Measurements from ENCODE around the gene GAPVD1.
"Not testable (repeated sequence)": the region's sequence is repeated elsewhere in the genome, so short reads cannot be mapped to it uniquely, and the experiment has no call there.

DNA sequence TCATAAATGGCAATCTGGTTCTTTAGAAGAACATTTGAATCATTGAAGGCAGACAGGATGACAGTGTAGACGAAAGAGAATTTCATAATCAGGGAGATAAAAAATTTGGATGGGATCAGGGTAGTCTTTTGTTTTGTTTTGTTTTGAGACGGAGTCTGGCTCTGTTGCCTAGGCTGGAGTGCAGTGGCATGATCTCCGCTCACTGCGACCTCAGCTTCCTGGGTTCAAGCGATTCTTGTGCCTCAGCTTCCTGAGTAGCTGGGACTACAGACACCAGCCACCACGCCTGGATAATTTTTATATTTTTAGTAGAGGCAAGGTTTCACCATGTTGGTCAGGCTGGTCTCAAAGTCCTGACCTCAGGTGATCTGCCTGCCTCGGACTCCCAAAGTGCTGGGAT is 2.4 kb downstream of the GAPVD1 start:
- TF ChIP-seq, protein P1, sequence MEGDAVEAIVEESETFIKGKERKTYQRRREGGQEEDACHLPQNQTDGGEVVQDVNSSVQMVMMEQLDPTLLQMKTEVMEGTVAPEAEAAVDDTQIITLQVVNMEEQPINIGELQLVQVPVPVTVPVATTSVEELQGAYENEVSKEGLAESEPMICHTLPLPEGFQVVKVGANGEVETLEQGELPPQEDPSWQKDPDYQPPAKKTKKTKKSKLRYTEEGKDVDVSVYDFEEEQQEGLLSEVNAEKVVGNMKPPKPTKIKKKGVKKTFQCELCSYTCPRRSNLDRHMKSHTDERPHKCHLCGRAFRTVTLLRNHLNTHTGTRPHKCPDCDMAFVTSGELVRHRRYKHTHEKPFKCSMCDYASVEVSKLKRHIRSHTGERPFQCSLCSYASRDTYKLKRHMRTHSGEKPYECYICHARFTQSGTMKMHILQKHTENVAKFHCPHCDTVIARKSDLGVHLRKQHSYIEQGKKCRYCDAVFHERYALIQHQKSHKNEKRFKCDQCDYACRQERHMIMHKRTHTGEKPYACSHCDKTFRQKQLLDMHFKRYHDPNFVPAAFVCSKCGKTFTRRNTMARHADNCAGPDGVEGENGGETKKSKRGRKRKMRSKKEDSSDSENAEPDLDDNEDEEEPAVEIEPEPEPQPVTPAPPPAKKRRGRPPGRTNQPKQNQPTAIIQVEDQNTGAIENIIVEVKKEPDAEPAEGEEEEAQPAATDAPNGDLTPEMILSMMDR (IDR thresholded peaks at IDR 0.05): not testable (repeated sequence)
- TF ChIP-seq EP300, POLR2A (IDR thresholded peaks at IDR 0.05): not testable (repeated sequence)
